ENCODE measurements around the gene ARHGAP32. TPM values are rescaled to one million over a fixed set of nuclear protein-coding genes. Genes with fewer than 3 reads are reported as not detected.
"Not testable (repeated sequence)": the region's sequence is repeated elsewhere in the genome, so short reads cannot be mapped to it uniquely, and the experiment has no call there.

The ARHGAP32 gene
- total RNA-seq, 1 donor from 2014 or later = 57.2 TPM

- no peak for ATAC-seq
These were observed 170.8 kb downstream of the ARHGAP32 start for GRCh38 chr11:129021295-129021694.

- no peak for ATAC-seq
These were observed 173.1 kb downstream of the ARHGAP32 start for GRCh38 chr11:129018991-129019390.

GRCh38 chr11:129018126-129018525 is 174.0 kb downstream of the ARHGAP32 start:
- ATAC-seq = no peak

- peak; percentile 74 for ATAC-seq
These were observed 178.2 kb downstream of the ARHGAP32 start for GRCh38 chr11:129013737-129014475.

GRCh38 chr11:129012880-129013279 is 179.2 kb downstream of the ARHGAP32 start:
- ATAC-seq = peak; percentile 80

- ATAC-seq = no peak
These were observed 186.0 kb downstream of the ARHGAP32 start for GRCh38 chr11:129006161-129006560.

- not testable (repeated sequence) for ATAC-seq
These were observed 193.0 kb downstream of the ARHGAP32 start for GRCh38 chr11:128999165-128999564.

GRCh38 chr11:128988242-128988970 is 203.7 kb downstream of the ARHGAP32 start:
- ATAC-seq = no peak

- no peak for ATAC-seq
These were observed 206.2 kb downstream of the ARHGAP32 start for GRCh38 chr11:128985880-128986279.

- no peak for ATAC-seq
These were observed 209.1 kb downstream of the ARHGAP32 start for GRCh38 chr11:128983023-128983422.

GRCh38 chr11:128981254-128981653 is 210.9 kb downstream of the ARHGAP32 start:
- no peak for ATAC-seq

- peak; percentile 12 for ATAC-seq
These were observed 221.4 kb downstream of the ARHGAP32 start for GRCh38 chr11:128970598-128971190.

GRCh38 chr11:128968916-128969315 is 223.2 kb downstream of the ARHGAP32 start:
- ATAC-seq = peak; percentile 27

GRCh38 chr11:128967578-128967977 is 224.5 kb downstream of the ARHGAP32 start:
- ATAC-seq = no peak

GRCh38 chr11:128965485-128965884 is 226.6 kb downstream of the ARHGAP32 start:
- ATAC-seq = no peak

GRCh38 chr11:128964463-128964930 is 227.6 kb downstream of the ARHGAP32 start:
- no peak for ATAC-seq

GRCh38 chr11:128963744-128964325 is 228.3 kb downstream of the ARHGAP32 start:
- no peak for ATAC-seq

GRCh38 chr11:128962896-128963295 is 229.2 kb downstream of the ARHGAP32 start:
- no peak for ATAC-seq

- ATAC-seq = no peak
These were observed 230.5 kb downstream of the ARHGAP32 start for GRCh38 chr11:128961645-128962044.

GRCh38 chr11:128957202-128957482 is 235.0 kb downstream of the ARHGAP32 start:
- no peak for ATAC-seq

GRCh38 chr11:128956401-128957201 is 235.5 kb downstream of the ARHGAP32 start:
- peak; percentile 72 for ATAC-seq

- ATAC-seq = no peak
These were observed 236.5 kb downstream of the ARHGAP32 start for GRCh38 chr11:128955636-128956035.
